ENCODE results near the gene BRSK2. TPM values are rescaled to one million over a fixed set of nuclear protein-coding genes. Genes with fewer than 3 reads are reported as not detected.
"Not testable (repeated sequence)": the region's sequence is repeated elsewhere in the genome, so short reads cannot be mapped to it uniquely, and the experiment has no call there.

BRSK2 gene
- total RNA-seq, 1 experiment from 2014 or later: not detected

DNA sequence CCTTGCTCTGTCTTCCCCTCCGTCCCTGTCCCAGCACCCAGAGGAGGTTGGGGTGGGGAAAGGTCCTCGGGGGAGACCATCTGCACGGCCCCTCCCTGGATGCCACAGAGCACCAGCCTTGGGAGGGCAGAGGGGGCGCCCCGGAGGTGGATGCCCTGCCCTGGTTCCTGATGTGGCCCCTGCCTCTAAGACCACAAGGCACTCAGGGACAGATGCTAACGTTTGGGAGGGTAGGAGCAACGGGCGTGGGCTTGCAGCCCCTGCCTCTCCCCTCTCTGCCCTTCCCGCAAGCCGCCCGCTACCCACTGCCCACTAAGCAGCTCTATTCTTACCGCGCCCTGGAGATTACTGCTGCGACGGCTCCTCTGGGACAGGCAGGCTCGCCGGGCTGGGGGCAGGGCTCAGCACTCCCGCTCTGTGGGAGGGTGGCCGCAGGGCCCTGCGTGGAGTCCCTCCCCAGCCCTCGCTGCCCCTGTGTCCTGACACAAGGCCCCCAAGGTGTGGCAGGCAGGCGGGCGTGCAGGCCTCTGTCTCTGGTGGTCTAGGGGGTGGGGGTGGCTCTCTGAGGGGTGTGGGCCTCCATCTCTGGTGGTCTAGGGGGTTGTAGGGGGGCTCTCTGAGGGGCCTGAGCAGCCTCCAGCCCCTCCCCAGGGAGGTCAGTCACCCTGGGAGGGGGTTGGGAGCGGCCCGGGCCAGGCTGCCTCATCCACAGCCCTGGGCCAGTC lies 14.9 kb downstream of the BRSK2 start:
- Histone ChIP-seq H3K36me3 (no peaks in the 10 kb centered on the region), H3K27ac (no peak overlapping the region), H3K9me3 (replicated peaks) (no peaks in the 10 kb centered on the region), H3K4me3 (no peak overlapping the region), H3K27me3 (no peaks in the 10 kb centered on the region), H3K4me1 (no peaks in the 10 kb centered on the region)
- DNase-seq: no peak

GRCh38 chr11:1405186-1406020 lies 15.7 kb downstream of the BRSK2 start:
- Histone ChIP-seq H3K36me3 (no peaks in the 10 kb centered on the region), H3K4me1 (no peaks in the 10 kb centered on the region), H3K4me3 (no peak overlapping the region), H3K27me3 (no peaks in the 10 kb centered on the region), H3K27ac (no peak overlapping the region), H3K9me3 (replicated peaks) (no peaks in the 10 kb centered on the region)
- no peak for DNase-seq

GRCh38 chr11:1406571-1407485 lies 17.1 kb downstream of the BRSK2 start:
- H3K4me3 ChIP-seq: no peak overlapping the region
- no peaks in the 10 kb centered on the region for H3K4me1 ChIP-seq
- no peak overlapping the region for H3K27ac ChIP-seq
- no peaks in the 10 kb centered on the region for H3K9me3 ChIP-seq (replicated peaks)
- no peaks in the 10 kb centered on the region for H3K27me3 ChIP-seq
- no peaks in the 10 kb centered on the region for H3K36me3 ChIP-seq
- DNase-seq: no peak

DNA sequence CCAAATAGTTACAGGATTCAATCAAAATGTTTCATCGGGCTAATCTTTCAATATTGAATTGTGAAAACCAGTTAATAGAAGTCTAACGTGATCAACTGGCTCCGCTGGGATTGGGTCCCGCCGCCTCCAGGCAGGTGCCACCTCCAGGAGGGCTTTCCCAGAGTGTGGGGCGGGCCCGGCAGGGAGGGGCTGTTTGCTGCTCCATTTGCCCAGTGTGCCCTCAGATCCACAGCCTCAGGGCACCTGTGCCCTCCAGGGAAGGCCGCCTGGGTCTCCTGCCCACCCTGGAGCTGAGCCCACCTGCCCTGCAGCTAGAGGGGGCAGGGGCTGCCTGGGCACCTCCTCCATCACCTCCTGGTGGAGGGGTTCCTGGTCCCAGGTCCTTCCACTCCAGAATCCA lies 17.9 kb downstream of the BRSK2 start:
- Histone ChIP-seq H3K9me3 (replicated peaks) (no peaks in the 10 kb centered on the region), H3K36me3 (no peaks in the 10 kb centered on the region), H3K27ac (no peak overlapping the region), H3K4me3 (no peak overlapping the region), H3K27me3 (no peaks in the 10 kb centered on the region), H3K4me1 (no peaks in the 10 kb centered on the region)
- no peak for DNase-seq

GRCh38 chr11:1408346-1408745 lies 18.6 kb downstream of the BRSK2 start:
- no peaks in the 10 kb centered on the region for H3K4me1 ChIP-seq
- DNase-seq: no peak
- H3K27me3 ChIP-seq: no peaks in the 10 kb centered on the region
- no peak overlapping the region for H3K27ac ChIP-seq
- no peak overlapping the region for H3K4me3 ChIP-seq
- H3K36me3 ChIP-seq: no peaks in the 10 kb centered on the region
- H3K9me3 ChIP-seq (replicated peaks): no peaks in the 10 kb centered on the region

DNA sequence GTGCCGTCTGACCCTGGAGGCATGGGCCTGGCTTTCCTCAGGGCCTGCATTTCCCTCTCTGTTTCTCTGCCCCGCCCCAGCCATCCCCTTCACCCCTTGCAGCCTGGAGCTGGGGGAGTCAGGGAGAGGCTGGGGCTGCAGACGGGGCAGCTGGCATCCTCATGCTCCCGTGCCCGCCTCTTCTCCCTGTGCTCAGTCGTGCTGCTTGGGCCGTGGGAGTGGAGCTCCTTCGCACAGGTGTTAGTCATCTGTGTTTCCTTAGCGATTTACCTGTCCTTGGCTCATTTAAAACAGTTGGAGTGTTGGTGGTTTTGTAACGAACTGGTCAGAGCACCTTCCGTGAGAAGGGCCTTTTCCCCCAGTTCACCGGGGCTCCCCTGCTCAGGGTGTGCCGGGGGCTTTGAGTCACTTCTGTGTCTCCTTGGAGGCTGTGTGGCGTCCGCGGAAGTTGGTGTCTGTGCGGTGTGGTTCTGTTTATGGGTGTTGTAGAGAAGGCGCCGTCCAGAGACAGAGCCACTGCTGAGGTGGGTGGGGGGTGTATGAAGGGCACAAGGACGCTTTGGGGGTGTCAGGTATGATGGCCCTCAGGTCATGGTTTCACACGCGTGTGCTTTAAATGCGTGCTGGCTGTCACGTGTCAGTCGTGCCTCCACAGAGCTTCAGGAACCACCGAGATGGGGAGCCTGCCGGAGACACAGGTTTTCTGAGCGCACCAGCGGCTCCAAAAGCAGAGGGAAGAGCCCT lies 19.5 kb downstream of the BRSK2 start:
- Histone ChIP-seq H3K36me3 (no peaks in the 10 kb centered on the region), H3K4me3 (no peak overlapping the region), H3K4me1 (no peaks in the 10 kb centered on the region), H3K27me3 (no peaks in the 10 kb centered on the region), H3K9me3 (replicated peaks) (no peaks in the 10 kb centered on the region), H3K27ac (no peak overlapping the region)
- DNase-seq: no peak

GRCh38 chr11:1409852-1410125 lies 20.1 kb downstream of the BRSK2 start:
- not testable (repeated sequence) for H3K27me3 ChIP-seq; H3K4me3 ChIP-seq; H3K4me1 ChIP-seq; H3K36me3 ChIP-seq; H3K9me3 ChIP-seq (replicated peaks); DNase-seq; H3K27ac ChIP-seq

- no peak for DNase-seq
- H3K27me3 ChIP-seq: no peaks in the 10 kb centered on the region
- no peak overlapping the region for H3K27ac ChIP-seq
- H3K4me1 ChIP-seq: no peaks in the 10 kb centered on the region
- H3K9me3 ChIP-seq (replicated peaks): no peaks in the 10 kb centered on the region
- H3K36me3 ChIP-seq: no peaks in the 10 kb centered on the region
- H3K4me3 ChIP-seq: no peak overlapping the region
Measured at GRCh38 chr11:1410366-1411291, 20.9 kb downstream of the BRSK2 start.

GRCh38 chr11:1411301-1411700 lies 21.6 kb downstream of the BRSK2 start:
- Histone ChIP-seq H3K4me3 (no peak overlapping the region), H3K27ac (no peak overlapping the region), H3K27me3 (no peaks in the 10 kb centered on the region)

GRCh38 chr11:1411739-1412138 lies 22.0 kb downstream of the BRSK2 start:
- H3K27ac ChIP-seq; H3K9me3 ChIP-seq (replicated peaks); H3K4me3 ChIP-seq; H3K27me3 ChIP-seq; H3K4me1 ChIP-seq; DNase-seq; H3K36me3 ChIP-seq: not testable (repeated sequence)

More at GRCh38 chr11:1411301-1411700, 21.6 kb downstream of the BRSK2 start:
- DNase-seq: no peak
- H3K9me3 ChIP-seq (replicated peaks): no peaks in the 10 kb centered on the region; the same call in 1 of the 2 replicates
- no peaks in the 10 kb centered on the region for H3K36me3 ChIP-seq
- H3K4me1 ChIP-seq: no peaks in the 10 kb centered on the region

DNA sequence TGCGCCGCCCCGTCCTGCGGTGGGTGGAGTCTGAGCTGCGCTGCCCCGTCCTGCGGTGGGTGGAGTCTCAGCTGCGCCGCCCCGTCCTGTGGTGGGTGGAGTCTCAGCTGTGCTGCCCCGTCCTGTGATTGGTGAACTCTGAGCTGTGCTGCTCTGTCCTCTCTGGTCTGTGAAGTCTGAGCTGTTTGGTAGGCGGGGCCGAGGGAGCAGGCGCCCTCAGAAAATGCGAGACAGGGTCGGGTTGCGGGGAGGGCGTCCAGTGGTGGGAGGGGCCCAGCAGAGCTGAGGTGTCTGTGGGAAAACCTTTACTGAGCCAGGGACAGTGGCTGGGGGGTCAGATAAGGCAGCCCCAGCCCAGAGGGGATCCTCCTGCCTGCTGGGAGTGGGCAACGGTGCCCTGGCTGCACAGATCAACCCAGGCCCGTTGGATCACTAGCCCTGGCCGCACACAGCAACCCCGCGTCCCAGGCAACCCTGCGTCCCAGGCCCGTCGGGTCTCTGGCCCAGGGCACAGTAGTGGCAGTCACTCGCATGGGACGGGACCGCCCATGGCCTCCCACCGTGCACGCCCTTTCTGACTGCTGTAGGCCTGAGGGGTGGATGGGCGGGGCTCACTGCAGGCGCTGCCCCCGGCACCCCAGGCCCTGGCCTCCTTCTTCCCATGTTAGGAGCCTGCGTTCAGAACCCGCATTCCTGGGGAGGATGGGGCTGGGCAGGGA lies 22.8 kb downstream of the BRSK2 start:
- no peak overlapping the region for H3K27ac ChIP-seq
- H3K36me3 ChIP-seq: no peaks in the 10 kb centered on the region
- peaks cover 9% of the 10 kb centered on the region for H3K9me3 ChIP-seq (replicated peaks)
- H3K4me3 ChIP-seq: no peak overlapping the region
- no peaks in the 10 kb centered on the region for H3K27me3 ChIP-seq
- no peak for DNase-seq
- no peaks in the 10 kb centered on the region for H3K4me1 ChIP-seq

- DNase-seq: no peak
- H3K27ac ChIP-seq: no peak overlapping the region
Measured at GRCh38 chr11:1414650-1415049, 24.9 kb downstream of the BRSK2 start.

GRCh38 chr11:1415631-1416030 lies 25.9 kb downstream of the BRSK2 start:
- no peaks in the 10 kb centered on the region for H3K36me3 ChIP-seq
- peaks cover 9% of the 10 kb centered on the region for H3K9me3 ChIP-seq (replicated peaks)
- H3K27ac ChIP-seq: no peak overlapping the region
- no peaks in the 10 kb centered on the region for H3K4me1 ChIP-seq
- H3K4me3 ChIP-seq: no peak overlapping the region
- H3K27me3 ChIP-seq: no peaks in the 10 kb centered on the region
- DNase-seq: no peak

More at GRCh38 chr11:1414650-1415049, 24.9 kb downstream of the BRSK2 start:
- no peaks in the 10 kb centered on the region for H3K36me3 ChIP-seq
- H3K4me3 ChIP-seq: no peak overlapping the region
- no peaks in the 10 kb centered on the region for H3K27me3 ChIP-seq
- peaks cover 9% of the 10 kb centered on the region for H3K9me3 ChIP-seq (replicated peaks)
- H3K4me1 ChIP-seq: no peaks in the 10 kb centered on the region
